Naive thymus-derived CD4-positive, alpha-beta T cell (primary cell): ENCODE measurements around the gene FGF4. TPM values are rescaled to one million over a fixed set of nuclear protein-coding genes. Genes with fewer than 3 reads are reported as not detected.

Experiments used
- ATAC-seq: fragments of 150-1000 bp; cut with Tn5 transposase; 2 replicates; pipeline ENCODE4 v1.10.0; 2021; ENCODE audit warnings: mild to moderate bottlenecking, moderate library complexity
- CTCF ChIA-PET: fragments of 350-600 bp; sonication (Branson Sonifier 250); formaldehyde crosslinking; loops from one replicate; lab custom pipeline; 2021; ENCODE audit warnings: antibody characterized with exemption; lab: Charles Lee
- POLR2A ChIA-PET: fragments of 350-600 bp; sonication (Branson Sonifier 250); formaldehyde crosslinking; loops from one replicate; lab custom pipeline; 2021; ENCODE audit warnings: antibody characterized with exemption, inconsistent platforms; lab: Charles Lee
- DNase-seq, 9 donors: peaks; one replicate each; pipeline versions ENCODE4 v3.0.0 to v3.0.0-alpha.2; 2020 to 2022; ENCODE audit warnings: mixed read lengths in 1 of 9
- H3K27ac ChIP-seq: one replicate; pipeline ENCODE4 v1.7.0; 2013; ENCODE audit warnings: mild to moderate bottlenecking, low read depth, low read length, moderate library complexity
- H3K27me3 ChIP-seq, 2 donors: one replicate each; pipeline ENCODE4 v1.7.0; 2013; ENCODE audit warnings: low read length in 2 of 2, mild to moderate bottlenecking in 2 of 2, moderate library complexity in 2 of 2; ENCODE audit not compliant: control insufficient read depth in 2 of 2, insufficient read depth in 2 of 2
- H3K36me3 ChIP-seq, 3 experiments: 1 replicate in 2 of 3; 2 replicates in 1 of 3; pipeline ENCODE4 v1.7.0; 2013; ENCODE audit warnings: low read length in 3 of 3, mild to moderate bottlenecking in 3 of 3, moderate library complexity in 1 of 3; ENCODE audit not compliant: insufficient read depth in 3 of 3, control insufficient read depth in 2 of 3
- H3K4me1 ChIP-seq, 2 donors: one replicate each; pipeline ENCODE4 v1.7.0; 2013; ENCODE audit warnings: low read length in 2 of 2, mild to moderate bottlenecking in 2 of 2, moderate library complexity in 1 of 2; ENCODE audit not compliant: control insufficient read depth in 2 of 2, insufficient read depth in 2 of 2
- H3K4me3 ChIP-seq: 2 replicates; pipeline ENCODE4 v1.7.0; 2013; ENCODE audit warnings: mild to moderate bottlenecking, low read length
- H3K9me3 ChIP-seq, 3 experiments: 1 replicate in 2 of 3; 2 replicates in 1 of 3; pipeline ENCODE4 v1.7.0; 2013; ENCODE audit warnings: low read length in 3 of 3; ENCODE audit not compliant: control insufficient read depth in 2 of 3
- H3K27ac Mint-ChIP-seq, 9 donors: one replicate each; pipeline ENCODE4 v1.8.0; 2020 to 2022; ENCODE audit warnings: mixed read lengths in 9 of 9, mild to moderate bottlenecking in 8 of 9, moderate library complexity in 5 of 9, inconsistent platforms in 2 of 9
- H3K27me3 Mint-ChIP-seq, 5 donors: one replicate each; pipeline ENCODE4 v1.8.0; 2021 to 2022; ENCODE audit warnings: mixed read lengths in 5 of 5, mild to moderate bottlenecking in 1 of 5
- H3K36me3 Mint-ChIP-seq, 5 donors: one replicate each; pipeline ENCODE4 v1.8.0; 2020 to 2022; ENCODE audit warnings: mixed read lengths in 5 of 5, mild to moderate bottlenecking in 3 of 5, inconsistent platforms in 1 of 5
- H3K4me1 Mint-ChIP-seq, 7 donors: one replicate each; pipeline ENCODE4 v1.8.0; 2020 to 2022; ENCODE audit warnings: mixed read lengths in 7 of 7, mild to moderate bottlenecking in 3 of 7, inconsistent platforms in 1 of 7
- H3K4me3 Mint-ChIP-seq, 10 donors: one replicate each; pipeline ENCODE4 v1.8.0; 2020 to 2022; ENCODE audit warnings: mild to moderate bottlenecking in 10 of 10, mixed read lengths in 10 of 10, moderate library complexity in 6 of 10, inconsistent platforms in 2 of 10
- H3K9me3 Mint-ChIP-seq, 11 donors: one replicate each; pipeline ENCODE4 v1.8.0; 2020 to 2022; ENCODE audit warnings: mixed read lengths in 11 of 11, mild to moderate bottlenecking in 4 of 11, inconsistent platforms in 1 of 11, moderate library complexity in 1 of 11
- intact Hi-C, 2 donors: fragments of 100-400 bp; cut with micrococcal nuclease; formaldehyde crosslinking; loops; one replicate each; pipeline ENCODE4 v1.15.1; 2023
- polyA plus RNA-seq, 2 donors: library from polyadenylated mRNA; unstranded; fragments of 300-500 nt; fragmentation: Illumina TruSeq; gene quantifications; one replicate each; pipeline ENCODE4 v1.2.3, GENCODE V29; 2021
- total RNA-seq, 6 experiments: library from RNA in 5 of 6; stranded (reverse) in 5 of 6; gene quantifications; 1 replicate in 5 of 6; 2 replicates in 1 of 6; pipeline ENCODE4 v1.2.3 and lab custom pipeline; 2021 to 2026

Gene FGF4
- total and polyA plus RNA-seq, 7 experiments from 2014 or later: not detected

DNA sequence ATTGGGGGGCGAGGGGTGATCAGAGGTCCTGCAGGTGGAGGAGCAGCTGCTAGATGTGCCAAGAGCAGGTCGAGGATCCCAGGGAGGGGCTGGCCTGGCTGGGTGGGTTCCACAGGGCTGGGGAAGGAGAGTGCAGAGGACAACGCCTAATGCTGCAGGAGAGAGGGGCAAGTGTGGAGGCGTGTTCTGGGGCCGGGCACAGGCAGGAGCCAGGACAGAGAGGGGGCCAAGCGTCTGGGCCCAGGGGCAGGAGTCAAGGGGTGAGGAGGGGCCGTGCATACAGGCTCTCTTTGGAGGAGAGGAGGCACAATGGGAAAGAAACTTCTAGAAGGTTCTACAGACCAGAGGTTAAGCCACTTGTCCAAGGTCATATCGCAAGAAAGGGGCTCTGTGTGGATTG, 44.6 kb downstream of the FGF4 start:
- Mint-ChIP-seq H3K36me3 (peaks cover 0 to 20% (median 0%) of the 10 kb centered on the region in 5 donors), H3K4me3 (no peak overlapping the region), H3K27me3 (peaks cover 11 to 81% (median 39%) of the 10 kb centered on the region in 5 donors), H3K9me3 (peaks cover 3 to 24% (median 12%) of the 10 kb centered on the region in 11 donors), H3K27ac (no peak overlapping the region), H3K4me1 (peaks cover 0 to 4% (median 0%) of the 10 kb centered on the region in 7 donors)
- no peaks in the 10 kb centered on the region for H3K4me1 ChIP-seq
- H3K4me3 ChIP-seq: no peak overlapping the region
- no peaks in the 10 kb centered on the region for H3K36me3 ChIP-seq
- ChIA-PET POLR2A (no interaction called here), CTCF (no interaction called here)
- ATAC-seq (no peak), DNase-seq (no peak)
- no peak overlapping the region for H3K27ac ChIP-seq
- intact Hi-C loops: no loop called here
- peaks cover 0 to 3% (median 0%) of the 10 kb centered on the region in 3 experiments for H3K9me3 ChIP-seq
- H3K27me3 ChIP-seq: no peaks in the 10 kb centered on the region

DNA sequence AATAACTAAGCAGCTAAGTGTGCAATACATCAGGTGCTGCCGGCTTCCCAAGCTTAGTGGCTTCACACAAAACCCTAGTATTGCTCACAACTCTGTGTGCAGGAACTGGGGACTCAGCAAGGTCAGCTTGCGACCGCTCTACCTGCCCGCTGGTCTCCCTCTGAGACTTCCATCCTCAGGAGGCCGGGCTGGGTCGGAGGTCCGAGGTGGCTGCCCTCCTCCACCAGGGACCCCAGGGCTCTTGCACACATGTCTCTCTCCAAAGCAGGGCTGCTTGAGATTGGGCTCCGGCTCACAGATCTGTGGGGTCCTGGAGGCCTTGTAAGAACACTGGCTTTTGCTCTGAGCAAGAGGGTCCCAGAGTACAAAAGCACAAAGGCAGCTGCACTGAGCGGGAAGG, 45.9 kb downstream of the FGF4 start:
- POLR2A ChIA-PET: no interaction called here
- Mint-ChIP-seq H3K36me3 (peaks cover 0 to 17% (median 0%) of the 10 kb centered on the region in 5 donors), H3K9me3 (peaks cover 0 to 17% (median 7%) of the 10 kb centered on the region in 11 donors), H3K4me1 (peaks cover 0 to 4% (median 0%) of the 10 kb centered on the region in 7 donors), H3K27me3 (peaks cover 16 to 82% (median 44%) of the 10 kb centered on the region in 5 donors), H3K4me3 (no peak overlapping the region), H3K27ac (no peak overlapping the region)
- ATAC-seq (no peak), DNase-seq (no peak)
- Histone ChIP-seq H3K27ac (no peak overlapping the region), H3K4me3 (no peak overlapping the region), H3K27me3 (no peaks in the 10 kb centered on the region), H3K36me3 (no peaks in the 10 kb centered on the region), H3K9me3 (peaks cover 0 to 3% (median 0%) of the 10 kb centered on the region in 3 experiments), H3K4me1 (no peaks in the 10 kb centered on the region)
- CTCF ChIA-PET: no interaction called here
- intact Hi-C loops: no loop called here

GRCh38 chr11:69727266-69727665, 47.9 kb downstream of the FGF4 start:
- Histone ChIP-seq H3K4me3 (no peak overlapping the region), H3K4me1 (no peaks in the 10 kb centered on the region), H3K27ac (no peak overlapping the region), H3K9me3 (no peaks in the 10 kb centered on the region), H3K27me3 (peaks cover 0 to 3% of the 10 kb centered on the region in 2 donors), H3K36me3 (no peaks in the 10 kb centered on the region)
- ATAC-seq (no peak), DNase-seq (no peak)
- Mint-ChIP-seq H3K27me3 (peaks cover 23 to 79% (median 45%) of the 10 kb centered on the region in 5 donors), H3K4me1 (peaks cover 0 to 4% (median 0%) of the 10 kb centered on the region in 7 donors), H3K4me3 (no peak overlapping the region), H3K27ac (no peak overlapping the region), H3K36me3 (peaks cover 0 to 6% (median 0%) of the 10 kb centered on the region in 5 donors), H3K9me3 (peaks cover 0 to 3% (median 0%) of the 10 kb centered on the region in 11 donors)
- ChIA-PET CTCF (no interaction called here), POLR2A (no interaction called here)
- intact Hi-C loops: no loop called here

DNA sequence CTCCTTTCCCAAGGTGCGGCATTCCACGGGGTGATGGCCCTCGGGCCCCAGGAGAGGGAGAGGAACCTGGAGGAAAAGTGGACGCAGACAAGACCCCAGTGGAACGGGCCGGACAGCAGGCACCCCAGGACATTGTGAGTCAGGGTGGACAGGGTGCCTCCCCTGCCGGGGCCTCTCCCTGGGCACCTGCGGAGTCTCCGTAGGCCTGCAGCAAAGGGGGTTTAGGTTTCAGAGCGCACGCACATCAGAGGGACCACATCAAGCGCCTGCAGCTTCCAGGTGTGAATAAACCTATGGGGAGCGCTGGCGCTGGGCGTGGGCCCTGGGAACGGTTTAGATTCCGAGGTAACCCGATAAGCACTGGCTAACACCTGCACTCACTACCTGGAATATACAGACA, 48.7 kb downstream of the FGF4 start:
- ChIA-PET CTCF (no interaction called here), POLR2A (no interaction called here)
- H3K4me3 Mint-ChIP-seq: no peak overlapping the region
- H3K27me3 ChIP-seq: peaks cover 0 to 3% of the 10 kb centered on the region in 2 donors
- DNase-seq (no peak), ATAC-seq (no peak)
- no peak overlapping the region for H3K4me3 ChIP-seq
- H3K36me3 ChIP-seq: no peaks in the 10 kb centered on the region
- peaks cover 0 to 6% (median 0%) of the 10 kb centered on the region in 5 donors for H3K36me3 Mint-ChIP-seq
- no peak overlapping the region for H3K27ac ChIP-seq
- peaks cover 28 to 78% (median 46%) of the 10 kb centered on the region in 5 donors for H3K27me3 Mint-ChIP-seq
- H3K9me3 ChIP-seq: no peaks in the 10 kb centered on the region
- H3K4me1 ChIP-seq: no peaks in the 10 kb centered on the region
- peaks cover 0 to 4% (median 0%) of the 10 kb centered on the region in 7 donors for H3K4me1 Mint-ChIP-seq
- intact Hi-C loops: no loop called here
- peaks cover 0 to 3% (median 0%) of the 10 kb centered on the region in 11 donors for H3K9me3 Mint-ChIP-seq
- H3K27ac Mint-ChIP-seq: no peak overlapping the region

GRCh38 chr11:69726019-69726418, 49.1 kb downstream of the FGF4 start:
- ATAC-seq: no peak
- Histone ChIP-seq H3K36me3 (no peaks in the 10 kb centered on the region), H3K4me3 (no peak overlapping the region), H3K9me3 (no peaks in the 10 kb centered on the region), H3K27ac (no peak overlapping the region), H3K27me3 (peaks cover 0 to 3% of the 10 kb centered on the region in 2 donors), H3K4me1 (no peaks in the 10 kb centered on the region)
- ChIA-PET CTCF (no interaction called here), POLR2A (no interaction called here)
- H3K36me3 Mint-ChIP-seq: peaks cover 0 to 6% (median 0%) of the 10 kb centered on the region in 5 donors
- peaks cover 0 to 4% (median 0%) of the 10 kb centered on the region in 7 donors for H3K4me1 Mint-ChIP-seq
- H3K27me3 Mint-ChIP-seq: peaks cover 32 to 78% (median 48%) of the 10 kb centered on the region in 5 donors
- no peak for DNase-seq
- H3K9me3 Mint-ChIP-seq: peaks cover 0 to 3% (median 0%) of the 10 kb centered on the region in 11 donors
- no peak overlapping the region for H3K27ac Mint-ChIP-seq
- intact Hi-C loops: no loop called here
- H3K4me3 Mint-ChIP-seq: no peak overlapping the region

- DNase-seq (no peak), ATAC-seq (no peak)
- ChIA-PET CTCF (no interaction called here), POLR2A (no interaction called here)
- Histone ChIP-seq H3K4me3 (no peak overlapping the region), H3K27me3 (peaks cover 0 to 3% of the 10 kb centered on the region in 2 donors), H3K27ac (no peak overlapping the region), H3K4me1 (no peaks in the 10 kb centered on the region), H3K36me3 (no peaks in the 10 kb centered on the region), H3K9me3 (no peaks in the 10 kb centered on the region)
- H3K27me3 Mint-ChIP-seq: peaks cover 47 to 78% (median 64%) of the 10 kb centered on the region in 5 donors
- intact Hi-C loops: no loop called here
- no peak overlapping the region for H3K4me3 Mint-ChIP-seq
- peaks cover 0 to 3% (median 0%) of the 10 kb centered on the region in 11 donors for H3K9me3 Mint-ChIP-seq
- H3K36me3 Mint-ChIP-seq: no peaks in the 10 kb centered on the region
- peaks cover 0 to 2% (median 0%) of the 10 kb centered on the region in 7 donors for H3K4me1 Mint-ChIP-seq
- no peak overlapping the region for H3K27ac Mint-ChIP-seq
Observed at GRCh38 chr11:69721745-69722144, 53.4 kb downstream of the FGF4 start.

DNA sequence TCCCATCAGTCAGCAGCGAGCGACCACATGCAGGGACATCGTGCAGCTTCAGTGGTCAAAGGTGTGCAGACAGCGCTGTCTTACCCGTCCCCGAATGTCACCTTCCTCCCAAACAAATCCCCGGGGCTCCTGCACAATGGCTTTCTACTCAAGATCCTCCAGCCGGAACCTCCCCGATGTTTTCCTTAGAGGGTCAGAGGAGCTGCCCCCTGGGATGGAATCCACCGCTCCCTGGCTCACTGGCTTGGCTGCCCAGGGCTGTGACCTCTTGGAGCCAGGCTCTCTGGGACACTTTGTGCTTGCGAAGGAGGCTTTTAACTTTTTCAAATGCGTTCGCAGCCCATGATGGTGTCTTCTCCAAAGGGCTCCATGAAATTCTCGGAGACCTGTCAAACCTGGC, 54.0 kb downstream of the FGF4 start:
- DNase-seq (no peak), ATAC-seq (no peak)
- Mint-ChIP-seq H3K36me3 (no peaks in the 10 kb centered on the region), H3K27ac (no peak overlapping the region), H3K9me3 (peaks cover 0 to 3% (median 0%) of the 10 kb centered on the region in 11 donors), H3K4me3 (no peak overlapping the region), H3K4me1 (peaks cover 0 to 2% (median 0%) of the 10 kb centered on the region in 7 donors), H3K27me3 (peaks cover 47 to 74% (median 58%) of the 10 kb centered on the region in 5 donors)
- CTCF ChIA-PET: interaction anchor here (1.2 kb wide), 1 partner anchor 11 kb away, joined by 7 read pairs; no protein-coding TSS in a partner anchor
- no peaks in the 10 kb centered on the region for H3K4me1 ChIP-seq
- peaks cover 0 to 3% of the 10 kb centered on the region in 2 donors for H3K27me3 ChIP-seq
- intact Hi-C loops: no loop called here
- no peaks in the 10 kb centered on the region for H3K36me3 ChIP-seq
- no peak overlapping the region for H3K4me3 ChIP-seq
- POLR2A ChIA-PET: no interaction called here
- H3K9me3 ChIP-seq: no peaks in the 10 kb centered on the region
- H3K27ac ChIP-seq: no peak overlapping the region
